Kidney (tissue), 14 donors: ENCODE data around the gene FHOD1. TPM values are rescaled to one million over a fixed set of nuclear protein-coding genes. Genes with fewer than 3 reads are reported as not detected.
A peak's percentile ranks its signal among the peaks of the same experiment; 100 is the strongest.

Experiments
- DNase-seq, 5 donors: peaks; one replicate each; pipeline ENCODE4 v3.0.0-alpha.2; 2013 to 2020
- FAIRE-seq: peaks from 2 replicates; lab custom pipeline; 2012; peaks lifted over from hg19 to GRCh38; lab: Jason Lieb, UNC
- H3K27ac ChIP-seq, 2 donors: one replicate each; pipeline ENCODE4 v1.7.0; 2013; ENCODE audit warnings: low read depth in 2 of 2, low read length in 2 of 2, inconsistent platforms in 1 of 2
- H3K27me3 ChIP-seq: one replicate; pipeline ENCODE4 v1.7.1; 2013; ENCODE audit warnings: low read length, inconsistent platforms; ENCODE audit not compliant: control insufficient read depth, insufficient read depth
- H3K36me3 ChIP-seq, 3 donors: one replicate each; pipeline versions ENCODE4 v1.7.0 to v1.7.1; 2013; ENCODE audit warnings: low read length in 3 of 3, control low read depth in 1 of 3, inconsistent platforms in 1 of 3; ENCODE audit not compliant: insufficient read depth in 3 of 3, control insufficient read depth in 2 of 3
- H3K4me1 ChIP-seq, 3 donors: one replicate each; pipeline versions ENCODE4 v1.7.0 to v1.7.1; 2013; ENCODE audit warnings: low read length in 3 of 3, inconsistent platforms in 1 of 3, low read depth in 1 of 3; ENCODE audit not compliant: control insufficient read depth in 2 of 3, insufficient read depth in 2 of 3
- H3K4me3 ChIP-seq, 3 donors: one replicate each; pipeline versions ENCODE4 v1.7.0 to v1.8.1; 2013; ENCODE audit warnings: low read length in 3 of 3, control low read depth in 1 of 3, inconsistent platforms in 1 of 3
- H3K9ac ChIP-seq, 3 donors: one replicate each; pipeline versions ENCODE4 v1.7.0 to v1.7.1; 2013; ENCODE audit warnings: low read length in 3 of 3, control low read depth in 1 of 3, inconsistent platforms in 1 of 3
- H3K9me3 ChIP-seq, 3 donors: one replicate each; pipeline versions ENCODE4 v1.7.0 to v1.7.1; 2013; ENCODE audit warnings: low read length in 3 of 3, control low read depth in 1 of 3, inconsistent platforms in 1 of 3; ENCODE audit not compliant: control insufficient read depth in 2 of 3, insufficient read depth in 1 of 3
- CTCF ChIP-seq: IDR thresholded peaks from 3 replicates; pipeline ENCODE4 v1.5.1; 2012; ENCODE audit warnings: mild to moderate bottlenecking, moderate library complexity, borderline replicate concordance; ENCODE audit not compliant: insufficient read depth; ENCODE audit errors: extremely low read depth
- intact Hi-C: fragments of 100-400 bp; cut with DNase I; formaldehyde crosslinking; loops from one replicate; pipeline ENCODE4 v1.11.1; 2022
- polyA plus RNA-seq: library from polyadenylated mRNA; stranded (reverse); fragments of 350-450 nt; fragmentation: Illumina TruSeq; extraction: RNeasy Lipid Tissue Mini Kit (QIAGEN cat#74804); gene quantifications from one replicate; pipeline ENCODE4 v1.2.3, GENCODE V29; 2014; ENCODE audit warnings: low read depth, low replicate concordance; ENCODE audit not compliant: insufficient read depth
- total RNA-seq: library from RNA; stranded (reverse); fragmentation: NEBNext Ultra II Directional; extraction: Animal tissue kit (Norgen Biotek cat#: 25700); gene quantifications from one replicate; pipeline ENCODE4 v1.2.1, GENCODE V29; 2021
- donor health status: control.
- donor health status: control.
- donor health status: control.
- donor health status: control.
- donor health status: control.
- donor health status: DM: yes; HTN: yes; CAD: no.
- donor health status: Normal renal cell carcinoma (clear cell type).

FHOD1 gene
- total and polyA plus RNA-seq, 2 donors from 2014 or later = 21.0 to 30.4 TPM

GRCh38 chr16:67238806-67239470 lies 8.3 kb downstream of the FHOD1 start:
- no peak for FAIRE-seq

GRCh38 chr16:67238278-67238575 lies 9.1 kb downstream of the FHOD1 start:
- no peak for TF ChIP-seq CTCF
- Histone ChIP-seq H3K4me3 (no peak overlapping the region), H3K9me3 (no peaks in the 10 kb centered on the region), H3K27ac (no peak overlapping the region), H3K9ac (no peak overlapping the region), H3K36me3 (peaks cover 0 to 33% (median 19%) of the 10 kb centered on the region in 3 donors), H3K4me1 (peaks cover 0 to 16% (median 0%) of the 10 kb centered on the region in 3 donors), H3K27me3 (no peaks in the 10 kb centered on the region)
- DNase-seq (peak in 1 of 5 donors; percentile 67), FAIRE-seq (no peak)
- intact Hi-C loops = no loop called here

More at GRCh38 chr16:67238806-67239470, 8.3 kb downstream of the FHOD1 start:
- H3K9ac ChIP-seq = no peak overlapping the region
- TF ChIP-seq CTCF = no peak
- H3K9me3 ChIP-seq = no peaks in the 10 kb centered on the region
- peaks cover 0 to 19% (median 6%) of the 10 kb centered on the region in 3 donors for H3K4me1 ChIP-seq
- H3K27me3 ChIP-seq = no peaks in the 10 kb centered on the region
- no peak overlapping the region for H3K27ac ChIP-seq
- no peak overlapping the region for H3K4me3 ChIP-seq
- intact Hi-C loops = no loop called here
- peaks cover 0 to 33% (median 17%) of the 10 kb centered on the region in 3 donors for H3K36me3 ChIP-seq
- peak in 2 of 5 donors; percentile 27 to 40 for DNase-seq

- TF ChIP-seq CTCF = no peak
- FAIRE-seq (no peak), DNase-seq (peak in 2 of 5 donors; percentile 42 to 61)
- no peaks in the 10 kb centered on the region for H3K9me3 ChIP-seq
- peaks cover 0 to 33% (median 19%) of the 10 kb centered on the region in 3 donors for H3K36me3 ChIP-seq
- peaks cover 0 to 16% (median 0%) of the 10 kb centered on the region in 3 donors for H3K4me1 ChIP-seq
- H3K27me3 ChIP-seq = no peaks in the 10 kb centered on the region
- no peak overlapping the region for H3K27ac ChIP-seq
- H3K4me3 ChIP-seq = no peak overlapping the region
- intact Hi-C loops = no loop called here
- no peak overlapping the region for H3K9ac ChIP-seq
Observed at GRCh38 chr16:67237396-67238277, 9.6 kb downstream of the FHOD1 start.
